ENCODE data around the gene RNASE8.
A peak's percentile ranks its signal among the peaks of the same experiment; 100 is the strongest.

RNASE8 gene

GRCh38 chr14:21074398-21075272 is 17.0 kb downstream of the RNASE8 start:
- DNase-seq: no peak

GRCh38 chr14:21075719-21076437 is 18.3 kb downstream of the RNASE8 start:
- DNase-seq: no peak

GRCh38 chr14:21077672-21078071 is 20.1 kb downstream of the RNASE8 start:
- no peak for DNase-seq

GRCh38 chr14:21078287-21078686 is 20.7 kb downstream of the RNASE8 start:
- DNase-seq: no peak

- DNase-seq: no peak
These were observed 21.1 kb downstream of the RNASE8 start for GRCh38 chr14:21078726-21079125.

- DNase-seq: no peak
These were observed 24.0 kb downstream of the RNASE8 start for GRCh38 chr14:21081521-21082142.

- DNase-seq: no peak
These were observed 26.1 kb downstream of the RNASE8 start for GRCh38 chr14:21083565-21084325.

- no peak for DNase-seq
These were observed 26.8 kb downstream of the RNASE8 start for GRCh38 chr14:21084396-21084795.

GRCh38 chr14:21084998-21085853 is 27.6 kb downstream of the RNASE8 start:
- DNase-seq: no peak

- no peak for DNase-seq
These were observed 29.3 kb downstream of the RNASE8 start for GRCh38 chr14:21086908-21087293.

- DNase-seq: peak; percentile 73
These were observed 29.9 kb downstream of the RNASE8 start for GRCh38 chr14:21087294-21088091.

- no peak for DNase-seq
These were observed 31.1 kb downstream of the RNASE8 start for GRCh38 chr14:21088687-21089086.

GRCh38 chr14:21089271-21089670 is 31.6 kb downstream of the RNASE8 start:
- DNase-seq: no peak

- DNase-seq: no peak
These were observed 32.2 kb downstream of the RNASE8 start for GRCh38 chr14:21089877-21090193.

- no peak for DNase-seq
These were observed 32.7 kb downstream of the RNASE8 start for GRCh38 chr14:21090194-21090939.

GRCh38 chr14:21090940-21091663 is 33.5 kb downstream of the RNASE8 start:
- DNase-seq: no peak

- no peak for DNase-seq
These were observed 34.2 kb downstream of the RNASE8 start for GRCh38 chr14:21091821-21092272.

GRCh38 chr14:21092273-21093011 is 34.8 kb downstream of the RNASE8 start:
- DNase-seq: no peak

GRCh38 chr14:21093018-21093417 is 35.4 kb downstream of the RNASE8 start:
- no peak for DNase-seq
